ENCODE data around the gene LDLRAD4. TPM values are rescaled to one million over a fixed set of nuclear protein-coding genes. Genes with fewer than 3 reads are reported as not detected.

LDLRAD4 gene
- total and polyA plus RNA-seq, 2 donors (not counting 1 experiment from before 2014, with no cell fraction given): 13.9 to 35.7 TPM

DNA sequence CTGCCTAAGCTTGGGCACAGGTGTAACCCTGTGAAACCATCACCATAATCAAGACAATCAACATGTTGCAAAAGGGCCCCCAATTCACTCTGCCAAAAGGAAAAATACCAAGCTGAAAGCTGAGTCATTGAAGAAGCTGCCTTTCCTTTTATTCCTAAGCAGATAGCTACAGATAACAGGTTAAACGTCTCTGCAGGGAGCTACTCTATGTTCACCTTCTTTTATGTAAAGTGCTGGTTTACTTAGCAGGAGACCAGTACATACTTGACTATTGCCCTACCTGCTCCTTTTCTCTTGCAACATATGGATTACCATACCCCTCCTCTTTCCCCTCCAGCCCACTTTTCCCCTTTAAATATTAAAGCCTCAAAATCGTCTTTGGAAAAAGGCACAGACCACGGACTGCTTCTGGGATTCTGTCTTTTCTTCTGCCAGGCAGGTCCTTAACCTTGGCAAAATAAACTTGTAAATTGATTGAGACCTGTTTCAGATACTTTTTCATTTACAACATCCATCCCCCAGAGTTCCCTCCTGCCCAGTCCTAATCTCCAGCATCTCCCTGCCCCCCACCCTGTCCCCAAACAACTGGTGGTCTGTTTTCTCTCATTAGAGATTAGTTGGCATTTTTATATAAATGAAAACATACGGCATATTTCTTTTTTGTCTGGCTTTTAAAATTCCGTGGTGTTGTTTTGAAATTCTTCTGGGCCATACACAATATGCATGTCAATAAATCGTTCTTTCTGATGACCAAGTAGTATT lies 37.8 kb upstream of the LDLRAD4 start:
- no peaks in the 10 kb centered on the region for H3K9me3 Mint-ChIP-seq (ENCODE audit: insufficient read depth)
- Histone ChIP-seq H3K27ac (ENCODE audit: low read length in 2 of 2) (no peak overlapping the region), H3K4me3 (ENCODE audit: control extremely low read depth in 1 of 5, extremely low read depth in 1 of 5, insufficient read depth in 1 of 5, low read depth in 2 of 5, low read length in 4 of 5) (no peak overlapping the region), H3K9ac (ENCODE audit: low read length) (no peak overlapping the region), H3K4me1 (ENCODE audit: control insufficient read depth in 2 of 2, insufficient read depth in 2 of 2, low read length in 2 of 2) (no peaks in the 10 kb centered on the region), H4K20me1 (ENCODE audit: control insufficient read depth, insufficient read depth, low read length, poor library complexity, severe bottlenecking) (no peaks in the 10 kb centered on the region), H2AFZ (ENCODE audit: insufficient read depth, low read depth, low read length, poor library complexity, severe bottlenecking) (no peak overlapping the region), H3K27me3 (replicated peaks in 1 of 4; ENCODE audit: control extremely low read depth in 1 of 4, control insufficient read depth in 3 of 4, insufficient read depth in 4 of 4, low read length in 3 of 4) (no peaks in the 10 kb centered on the region), H3K36me3 (replicated peaks in 1 of 2; ENCODE audit: control extremely low read depth in 1 of 2, control insufficient read depth in 1 of 2, extremely low read depth in 1 of 2, insufficient read depth in 2 of 2, low read length in 1 of 2) (no peaks in the 10 kb centered on the region), H3K79me2 (ENCODE audit: control insufficient read depth, insufficient read depth, low read length) (no peaks in the 10 kb centered on the region), H3K9me3 (ENCODE audit: control extremely low read depth in 1 of 3, control insufficient read depth in 2 of 3, insufficient read depth in 1 of 3, low read length in 2 of 3) (no peaks in the 10 kb centered on the region), H3K4me2 (replicated peaks; ENCODE audit: low read depth, low read length, poor library complexity, severe bottlenecking) (no peak overlapping the region)
- POLR2A ChIA-PET: no interaction called here
- no peak overlapping the region for H3K27ac Mint-ChIP-seq
- TF ChIP-seq CTCF (IDR thresholded peaks at IDR 0.05): no peak
- no peaks in the 10 kb centered on the region for H3K4me1 Mint-ChIP-seq
- peaks cover 13% of the 10 kb centered on the region for H3K27me3 Mint-ChIP-seq
- no peak for ATAC-seq (ENCODE audit: low read depth)
- H3K4me3 Mint-ChIP-seq: no peak overlapping the region
- intact Hi-C loops (cut with micrococcal nuclease): no loop called here
- 83% methylated on average over 1 of the region's 6 CpGs for WGBS (ENCODE audit: insufficient coverage)
- no peak for DNase-seq
- CTCF ChIA-PET: no interaction called here

DNA sequence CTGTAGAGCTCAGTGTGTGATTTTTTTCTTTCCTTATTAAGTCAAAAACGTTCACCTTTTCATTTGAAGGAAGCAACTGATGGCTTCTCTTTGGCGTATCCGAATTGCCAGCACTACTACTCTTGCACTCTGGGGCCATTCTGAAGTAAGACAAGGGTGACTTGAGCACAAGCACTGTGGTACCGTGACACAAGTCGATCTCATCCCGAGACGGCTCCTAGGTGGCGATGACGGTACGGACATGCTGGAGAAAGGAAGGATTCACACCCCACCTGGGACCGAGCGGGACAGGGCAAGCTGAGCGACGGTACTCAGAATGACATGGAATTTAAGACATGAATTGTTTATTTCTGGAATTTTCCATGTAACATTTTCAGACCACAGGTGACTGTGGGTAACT lies 36.8 kb upstream of the LDLRAD4 start:
- H3K4me1 ChIP-seq (ENCODE audit: control insufficient read depth in 2 of 2, insufficient read depth in 2 of 2, low read length in 2 of 2): no peaks in the 10 kb centered on the region
- no peak overlapping the region for H2AFZ ChIP-seq (ENCODE audit: insufficient read depth, low read depth, low read length, poor library complexity, severe bottlenecking)
- no peaks in the 10 kb centered on the region for H3K36me3 ChIP-seq (replicated peaks in 1 of 2; ENCODE audit: control extremely low read depth in 1 of 2, control insufficient read depth in 1 of 2, extremely low read depth in 1 of 2, insufficient read depth in 2 of 2, low read length in 1 of 2)
- ChIA-PET CTCF (no interaction called here), POLR2A (no interaction called here)
- no peaks in the 10 kb centered on the region for H3K4me1 Mint-ChIP-seq
- no peak overlapping the region for H3K9ac ChIP-seq (ENCODE audit: low read length)
- intact Hi-C loops (cut with micrococcal nuclease): no loop called here
- H3K27ac ChIP-seq (ENCODE audit: low read length in 2 of 2): no peak overlapping the region
- H4K20me1 ChIP-seq (ENCODE audit: control insufficient read depth, insufficient read depth, low read length, poor library complexity, severe bottlenecking): no peaks in the 10 kb centered on the region
- H3K79me2 ChIP-seq (ENCODE audit: control insufficient read depth, insufficient read depth, low read length): no peaks in the 10 kb centered on the region
- no peaks in the 10 kb centered on the region for H3K9me3 Mint-ChIP-seq (ENCODE audit: insufficient read depth)
- no peak for TF ChIP-seq EZH2 (IDR thresholded peaks at IDR 0.05; ENCODE audit: borderline replicate concordance, insufficient read depth, low read depth, low read length, poor library complexity, severe bottlenecking)
- TF ChIP-seq CTCF (IDR thresholded peaks at IDR 0.05): no peak
- H3K27me3 ChIP-seq (replicated peaks in 1 of 4; ENCODE audit: control extremely low read depth in 1 of 4, control insufficient read depth in 3 of 4, insufficient read depth in 4 of 4, low read length in 3 of 4): no peaks in the 10 kb centered on the region
- no peak for ATAC-seq (ENCODE audit: low read depth)
- H3K4me2 ChIP-seq (replicated peaks; ENCODE audit: low read depth, low read length, poor library complexity, severe bottlenecking): no peak overlapping the region
- 93% methylated on average over 8 of the region's 14 CpGs for WGBS (ENCODE audit: insufficient coverage)
- H3K27me3 Mint-ChIP-seq: peaks cover 13% of the 10 kb centered on the region
- H3K9me3 ChIP-seq (ENCODE audit: control extremely low read depth in 1 of 3, control insufficient read depth in 2 of 3, insufficient read depth in 1 of 3, low read length in 2 of 3): no peaks in the 10 kb centered on the region
- no peak overlapping the region for H3K4me3 Mint-ChIP-seq
- H3K4me3 ChIP-seq (ENCODE audit: control extremely low read depth in 1 of 5, extremely low read depth in 1 of 5, insufficient read depth in 1 of 5, low read depth in 2 of 5, low read length in 4 of 5): no peak overlapping the region
- no peak overlapping the region for H3K27ac Mint-ChIP-seq
- no peak for DNase-seq
